HepG2 (cell line): ENCODE data around the gene IWS1.

Experiments
- IKZF1 ChIP-seq: fragments of 450-650 bp; IDR thresholded peaks from 2 replicates; pipeline ENCODE4 v1.7.1; 2016
- JUN ChIP-seq: sonication (generic); formaldehyde crosslinking; IDR thresholded peaks from 2 replicates; pipeline ENCODE4 v1.4.0; 2020; ENCODE audit warnings: mild to moderate bottlenecking, missing genetic modification reagents
- TAF1 ChIP-seq: sonication (generic); formaldehyde crosslinking; IDR thresholded peaks from 2 replicates; pipeline ENCODE4 v1.4.0; 2020; ENCODE audit warnings: missing genetic modification reagents
- TF ChIP-seq, protein P1 (sequence below), 2 experiments: sonication (generic) in 1 of 2; formaldehyde crosslinking in 1 of 2; IDR thresholded peaks; 2 replicates each; pipeline versions ENCODE4 v1.5.1 to v1.6.1; 2011 to 2020; ENCODE audit warnings: borderline replicate concordance in 1 of 2, low read depth in 1 of 2, low read length in 1 of 2, mild to moderate bottlenecking in 1 of 2, missing genetic modification reagents in 1 of 2, moderate library complexity in 1 of 2
- TF ChIP-seq, protein P2 (sequence below): sonication (generic); formaldehyde crosslinking; IDR thresholded peaks from 2 replicates; pipeline ENCODE4 v1.4.0; 2020; ENCODE audit warnings: missing genetic modification reagents, borderline replicate concordance
- TF ChIP-seq, protein P3 (sequence below): sonication (generic); formaldehyde crosslinking; IDR thresholded peaks from 2 replicates; pipeline ENCODE4 v1.5.1; 2020; ENCODE audit warnings: mild to moderate bottlenecking, missing genetic modification reagents, moderate library complexity
- TF ChIP-seq, protein P4 (sequence below): sonication (generic); formaldehyde crosslinking; IDR thresholded peaks from 2 replicates; pipeline ENCODE4 v1.5.0; 2020; ENCODE audit warnings: missing genetic modification reagents
- TF ChIP-seq, protein P5 (sequence below): IDR thresholded peaks from 2 replicates; pipeline ENCODE4 v1.6.1; 2016
- TF ChIP-seq, protein P6 (sequence below): sonication (generic); formaldehyde crosslinking; IDR thresholded peaks from 2 replicates; pipeline ENCODE4 v1.5.0; 2020; ENCODE audit warnings: missing genetic modification reagents
- TF ChIP-seq, protein P7 (sequence below): sonication (generic); formaldehyde crosslinking; IDR thresholded peaks from 2 replicates; pipeline ENCODE4 v1.5.0; 2020; ENCODE audit warnings: mild to moderate bottlenecking, missing genetic modification reagents, moderate library complexity

DNA sequence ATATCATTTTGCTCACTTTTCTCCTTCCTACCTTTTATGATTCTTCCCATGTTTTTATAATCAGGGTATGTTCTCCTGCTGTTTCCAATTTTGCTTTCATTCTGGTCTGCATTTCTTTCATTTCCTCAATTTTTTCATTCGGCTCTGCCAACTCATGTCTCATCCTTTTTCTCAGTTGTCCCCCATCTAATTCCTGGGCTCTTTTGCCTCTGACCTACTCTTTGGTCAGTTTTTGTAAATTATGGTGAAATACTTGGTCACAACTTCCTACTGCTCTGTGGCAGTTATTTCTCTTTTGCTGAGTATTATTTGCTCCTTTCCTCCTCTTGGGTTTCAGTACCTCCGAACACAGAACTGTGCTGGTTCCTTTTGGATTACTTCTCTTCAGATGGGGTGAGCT, 36.6 kb upstream of the IWS1 start:
- TF ChIP-seq, protein P1, sequence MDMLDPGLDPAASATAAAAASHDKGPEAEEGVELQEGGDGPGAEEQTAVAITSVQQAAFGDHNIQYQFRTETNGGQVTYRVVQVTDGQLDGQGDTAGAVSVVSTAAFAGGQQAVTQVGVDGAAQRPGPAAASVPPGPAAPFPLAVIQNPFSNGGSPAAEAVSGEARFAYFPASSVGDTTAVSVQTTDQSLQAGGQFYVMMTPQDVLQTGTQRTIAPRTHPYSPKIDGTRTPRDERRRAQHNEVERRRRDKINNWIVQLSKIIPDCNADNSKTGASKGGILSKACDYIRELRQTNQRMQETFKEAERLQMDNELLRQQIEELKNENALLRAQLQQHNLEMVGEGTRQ (IDR thresholded peaks at IDR 0.05; ENCODE audit: low read depth, low read length): no peak
- TF ChIP-seq, protein P1 (CRISPR knock-in tag; IDR thresholded peaks at IDR 0.05; ENCODE audit: borderline replicate concordance): no peak
- TF ChIP-seq IKZF1 (no peak), TAF1 (CRISPR knock-in tag) (no peak), JUN (CRISPR knock-in tag) (no peak)
- TF ChIP-seq, protein P2, sequence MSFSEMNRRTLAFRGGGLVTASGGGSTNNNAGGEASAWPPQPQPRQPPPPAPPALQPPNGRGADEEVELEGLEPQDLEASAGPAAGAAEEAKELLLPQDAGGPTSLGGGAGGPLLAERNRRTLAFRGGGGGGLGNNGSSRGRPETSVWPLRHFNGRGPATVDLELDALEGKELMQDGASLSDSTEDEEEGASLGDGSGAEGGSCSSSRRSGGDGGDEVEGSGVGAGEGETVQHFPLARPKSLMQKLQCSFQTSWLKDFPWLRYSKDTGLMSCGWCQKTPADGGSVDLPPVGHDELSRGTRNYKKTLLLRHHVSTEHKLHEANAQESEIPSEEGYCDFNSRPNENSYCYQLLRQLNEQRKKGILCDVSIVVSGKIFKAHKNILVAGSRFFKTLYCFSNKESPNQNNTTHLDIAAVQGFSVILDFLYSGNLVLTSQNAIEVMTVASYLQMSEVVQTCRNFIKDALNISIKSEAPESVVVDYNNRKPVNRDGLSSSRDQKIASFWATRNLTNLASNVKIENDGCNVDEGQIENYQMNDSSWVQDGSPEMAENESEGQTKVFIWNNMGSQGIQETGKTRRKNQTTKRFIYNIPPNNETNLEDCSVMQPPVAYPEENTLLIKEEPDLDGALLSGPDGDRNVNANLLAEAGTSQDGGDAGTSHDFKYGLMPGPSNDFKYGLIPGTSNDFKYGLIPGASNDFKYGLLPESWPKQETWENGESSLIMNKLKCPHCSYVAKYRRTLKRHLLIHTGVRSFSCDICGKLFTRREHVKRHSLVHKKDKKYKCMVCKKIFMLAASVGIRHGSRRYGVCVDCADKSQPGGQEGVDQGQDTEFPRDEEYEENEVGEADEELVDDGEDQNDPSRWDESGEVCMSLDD: no peak
- TF ChIP-seq, protein P3, sequence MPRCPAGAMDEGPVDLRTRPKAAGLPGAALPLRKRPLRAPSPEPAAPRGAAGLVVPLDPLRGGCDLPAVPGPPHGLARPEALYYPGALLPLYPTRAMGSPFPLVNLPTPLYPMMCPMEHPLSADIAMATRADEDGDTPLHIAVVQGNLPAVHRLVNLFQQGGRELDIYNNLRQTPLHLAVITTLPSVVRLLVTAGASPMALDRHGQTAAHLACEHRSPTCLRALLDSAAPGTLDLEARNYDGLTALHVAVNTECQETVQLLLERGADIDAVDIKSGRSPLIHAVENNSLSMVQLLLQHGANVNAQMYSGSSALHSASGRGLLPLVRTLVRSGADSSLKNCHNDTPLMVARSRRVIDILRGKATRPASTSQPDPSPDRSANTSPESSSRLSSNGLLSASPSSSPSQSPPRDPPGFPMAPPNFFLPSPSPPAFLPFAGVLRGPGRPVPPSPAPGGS (CRISPR knock-in tag): no peak
- TF ChIP-seq, protein P4, sequence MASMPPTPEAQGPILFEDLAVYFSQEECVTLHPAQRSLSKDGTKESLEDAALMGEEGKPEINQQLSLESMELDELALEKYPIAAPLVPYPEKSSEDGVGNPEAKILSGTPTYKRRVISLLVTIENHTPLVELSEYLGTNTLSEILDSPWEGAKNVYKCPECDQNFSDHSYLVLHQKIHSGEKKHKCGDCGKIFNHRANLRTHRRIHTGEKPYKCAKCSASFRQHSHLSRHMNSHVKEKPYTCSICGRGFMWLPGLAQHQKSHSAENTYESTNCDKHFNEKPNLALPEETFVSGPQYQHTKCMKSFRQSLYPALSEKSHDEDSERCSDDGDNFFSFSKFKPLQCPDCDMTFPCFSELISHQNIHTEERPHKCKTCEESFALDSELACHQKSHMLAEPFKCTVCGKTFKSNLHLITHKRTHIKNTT: no peak
- TF ChIP-seq, protein P5, sequence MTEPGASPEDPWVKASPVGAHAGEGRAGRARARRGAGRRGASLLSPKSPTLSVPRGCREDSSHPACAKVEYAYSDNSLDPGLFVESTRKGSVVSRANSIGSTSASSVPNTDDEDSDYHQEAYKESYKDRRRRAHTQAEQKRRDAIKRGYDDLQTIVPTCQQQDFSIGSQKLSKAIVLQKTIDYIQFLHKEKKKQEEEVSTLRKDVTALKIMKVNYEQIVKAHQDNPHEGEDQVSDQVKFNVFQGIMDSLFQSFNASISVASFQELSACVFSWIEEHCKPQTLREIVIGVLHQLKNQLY (CRISPR knock-in tag): no peak
- TF ChIP-seq, protein P6, sequence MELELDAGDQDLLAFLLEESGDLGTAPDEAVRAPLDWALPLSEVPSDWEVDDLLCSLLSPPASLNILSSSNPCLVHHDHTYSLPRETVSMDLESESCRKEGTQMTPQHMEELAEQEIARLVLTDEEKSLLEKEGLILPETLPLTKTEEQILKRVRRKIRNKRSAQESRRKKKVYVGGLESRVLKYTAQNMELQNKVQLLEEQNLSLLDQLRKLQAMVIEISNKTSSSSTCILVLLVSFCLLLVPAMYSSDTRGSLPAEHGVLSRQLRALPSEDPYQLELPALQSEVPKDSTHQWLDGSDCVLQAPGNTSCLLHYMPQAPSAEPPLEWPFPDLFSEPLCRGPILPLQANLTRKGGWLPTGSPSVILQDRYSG (CRISPR knock-in tag): no peak
- TF ChIP-seq, protein P7, sequence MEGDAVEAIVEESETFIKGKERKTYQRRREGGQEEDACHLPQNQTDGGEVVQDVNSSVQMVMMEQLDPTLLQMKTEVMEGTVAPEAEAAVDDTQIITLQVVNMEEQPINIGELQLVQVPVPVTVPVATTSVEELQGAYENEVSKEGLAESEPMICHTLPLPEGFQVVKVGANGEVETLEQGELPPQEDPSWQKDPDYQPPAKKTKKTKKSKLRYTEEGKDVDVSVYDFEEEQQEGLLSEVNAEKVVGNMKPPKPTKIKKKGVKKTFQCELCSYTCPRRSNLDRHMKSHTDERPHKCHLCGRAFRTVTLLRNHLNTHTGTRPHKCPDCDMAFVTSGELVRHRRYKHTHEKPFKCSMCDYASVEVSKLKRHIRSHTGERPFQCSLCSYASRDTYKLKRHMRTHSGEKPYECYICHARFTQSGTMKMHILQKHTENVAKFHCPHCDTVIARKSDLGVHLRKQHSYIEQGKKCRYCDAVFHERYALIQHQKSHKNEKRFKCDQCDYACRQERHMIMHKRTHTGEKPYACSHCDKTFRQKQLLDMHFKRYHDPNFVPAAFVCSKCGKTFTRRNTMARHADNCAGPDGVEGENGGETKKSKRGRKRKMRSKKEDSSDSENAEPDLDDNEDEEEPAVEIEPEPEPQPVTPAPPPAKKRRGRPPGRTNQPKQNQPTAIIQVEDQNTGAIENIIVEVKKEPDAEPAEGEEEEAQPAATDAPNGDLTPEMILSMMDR (CRISPR knock-in tag): no peak
